HG03354 (cell line): ENCODE measurements around the gene NPSR1.

ENCODE experiments used
- ATAC-seq: cut with Tn5 transposase; IDR thresholded peaks from one replicate; pipeline ENCODE4 v1.9.1; 2021; ENCODE audit warnings: mild to moderate bottlenecking; ENCODE audit not compliant: unreplicated experiment, poor library complexity, severe bottlenecking

NPSR1 gene

DNA sequence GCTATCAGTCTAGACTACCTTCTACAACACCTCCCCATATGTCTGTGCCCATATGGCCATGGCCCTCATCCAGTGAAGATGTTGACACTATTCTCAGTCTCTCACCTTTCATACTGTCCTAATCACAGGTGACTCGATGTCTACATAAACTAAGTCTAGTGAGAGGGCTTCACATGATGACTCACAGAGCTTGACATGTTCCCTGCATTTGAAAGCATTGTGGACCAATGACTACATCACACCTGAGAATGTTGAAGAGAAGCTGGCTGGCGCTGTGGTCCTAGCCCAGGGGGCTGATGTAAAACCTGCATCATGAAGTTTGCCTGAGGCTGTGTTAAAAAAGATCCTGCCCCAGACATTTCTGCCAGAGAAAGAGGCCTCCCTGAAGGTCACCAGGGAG, 167.2 kb downstream of the NPSR1 start:
- no peak for ATAC-seq

DNA sequence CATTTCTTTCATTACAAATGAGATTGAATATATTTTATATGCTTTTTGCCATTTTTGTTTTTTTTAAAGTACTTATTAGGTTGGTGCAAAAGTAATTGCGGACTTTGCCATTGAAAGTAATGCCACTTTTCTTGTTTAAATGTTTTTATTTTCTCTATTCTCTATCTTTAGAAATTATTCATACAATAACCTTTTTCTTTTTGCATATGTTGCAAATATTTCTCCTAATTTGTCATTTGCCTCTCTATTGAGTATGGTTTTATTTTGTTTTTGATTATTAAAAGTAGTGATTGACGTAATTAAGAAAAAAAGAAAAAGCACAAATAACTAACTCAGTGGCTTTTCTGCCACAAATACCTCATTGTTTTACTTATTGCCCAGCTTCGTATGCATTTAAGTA, 172.4 kb downstream of the NPSR1 start:
- ATAC-seq: no peak

DNA sequence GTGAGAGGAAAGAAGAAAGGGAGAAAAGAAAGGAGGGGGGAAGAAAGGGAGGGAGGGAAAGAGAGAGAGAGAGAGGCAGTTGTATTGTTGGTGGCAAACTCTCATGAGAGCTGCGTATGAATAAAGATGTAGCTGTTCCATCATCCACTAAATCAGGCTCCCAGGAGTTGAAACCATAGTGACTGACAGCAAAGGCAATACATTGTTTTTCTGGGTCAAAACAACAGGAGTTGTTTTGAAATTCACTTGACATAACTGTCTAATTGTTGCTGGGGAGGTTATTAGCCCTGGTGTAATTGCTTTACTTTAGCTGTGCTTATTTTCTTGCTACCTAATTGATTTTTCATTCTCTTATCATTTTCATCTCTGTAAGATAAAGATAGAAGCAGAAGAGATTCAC, 173.4 kb downstream of the NPSR1 start:
- no peak for ATAC-seq

DNA sequence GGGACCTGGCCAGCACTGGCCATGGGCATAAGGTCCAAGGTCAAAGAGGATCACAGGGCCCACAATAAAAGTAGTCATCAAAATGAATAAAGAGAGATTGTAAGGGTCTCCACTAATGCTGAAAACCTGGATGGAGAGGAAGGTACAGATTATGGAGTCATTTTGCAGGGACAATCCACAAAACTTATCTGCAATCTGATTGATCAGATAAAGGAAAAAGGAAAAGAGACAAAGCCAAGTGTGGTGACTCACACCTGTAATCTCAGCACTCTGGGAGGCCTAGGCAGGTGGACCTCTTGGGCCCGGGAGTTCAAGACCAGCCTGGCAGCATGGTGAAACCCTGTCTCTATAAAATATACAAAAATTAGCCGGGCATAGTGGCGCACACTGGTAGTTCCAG, 174.0 kb downstream of the NPSR1 start:
- no peak for ATAC-seq

DNA sequence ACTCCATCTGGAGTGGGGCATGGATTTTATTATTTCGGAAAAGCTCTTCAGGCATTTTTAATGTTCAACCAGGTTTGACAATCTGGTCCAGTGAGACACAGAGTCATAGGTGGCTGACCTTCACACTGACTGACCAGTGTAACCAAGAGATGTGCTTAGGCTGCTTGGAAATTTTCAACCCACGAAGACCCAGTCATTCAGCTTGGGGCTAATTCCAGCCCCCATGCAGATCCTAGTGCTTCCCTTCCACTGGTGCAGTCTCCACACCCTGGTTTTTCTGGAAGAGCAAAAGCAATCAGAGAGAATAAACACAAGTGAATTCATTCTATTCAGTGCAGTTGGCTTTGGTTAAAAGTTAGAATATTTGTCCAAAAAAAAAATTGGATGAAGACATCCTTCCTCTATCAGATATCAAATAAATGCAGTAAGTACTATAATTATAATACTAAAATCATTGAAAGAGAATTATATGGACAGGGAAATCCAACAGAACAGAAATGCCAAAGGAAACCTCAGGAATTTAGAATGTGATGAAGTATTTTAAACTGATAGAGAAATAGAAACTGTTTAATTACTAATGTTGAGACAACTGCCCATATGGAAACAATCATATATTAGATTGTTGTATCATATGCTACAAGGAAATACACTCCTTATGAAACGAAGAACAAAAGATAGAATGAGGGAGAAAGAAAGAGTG, 178.0 kb downstream of the NPSR1 start:
- ATAC-seq: no peak

DNA sequence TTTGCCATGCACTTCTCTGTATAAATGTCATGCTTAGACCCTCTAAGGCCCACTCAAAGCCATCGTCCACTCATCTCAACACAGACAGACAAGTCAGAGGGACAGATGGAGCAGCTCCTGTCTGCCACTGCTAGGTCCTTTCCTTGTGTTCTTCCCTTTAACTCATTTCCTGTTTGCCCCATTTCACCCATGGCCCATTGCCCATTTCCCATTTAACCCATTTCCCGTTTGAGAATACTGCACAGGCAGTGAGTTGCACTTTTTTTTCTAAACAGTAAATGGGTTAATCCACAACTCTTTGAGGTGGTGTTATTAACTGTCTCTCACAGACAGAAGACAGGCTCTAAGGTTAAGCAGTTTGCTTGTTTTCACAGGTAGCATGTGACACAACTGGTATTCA, 179.3 kb downstream of the NPSR1 start:
- no peak for ATAC-seq

DNA sequence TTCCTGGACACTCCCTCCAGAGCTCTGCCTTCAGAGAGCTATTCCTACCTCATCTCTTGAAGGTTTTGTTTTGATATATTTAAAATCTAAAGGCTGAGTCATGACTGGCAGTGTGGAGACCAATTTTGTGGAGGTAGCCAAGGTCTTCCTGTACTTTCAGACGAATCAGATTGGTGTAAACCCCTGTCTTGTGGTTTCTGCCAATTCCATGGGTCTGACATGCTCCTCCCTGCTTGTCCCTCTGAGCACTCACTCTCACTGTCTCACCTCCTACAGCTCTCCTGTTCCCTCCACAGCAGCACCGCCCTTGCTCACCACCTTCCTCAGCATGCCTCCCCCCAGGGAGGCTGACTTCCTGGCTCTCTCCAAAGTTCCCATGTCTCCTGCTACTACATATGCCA, 179.8 kb downstream of the NPSR1 start:
- ATAC-seq: no peak

DNA sequence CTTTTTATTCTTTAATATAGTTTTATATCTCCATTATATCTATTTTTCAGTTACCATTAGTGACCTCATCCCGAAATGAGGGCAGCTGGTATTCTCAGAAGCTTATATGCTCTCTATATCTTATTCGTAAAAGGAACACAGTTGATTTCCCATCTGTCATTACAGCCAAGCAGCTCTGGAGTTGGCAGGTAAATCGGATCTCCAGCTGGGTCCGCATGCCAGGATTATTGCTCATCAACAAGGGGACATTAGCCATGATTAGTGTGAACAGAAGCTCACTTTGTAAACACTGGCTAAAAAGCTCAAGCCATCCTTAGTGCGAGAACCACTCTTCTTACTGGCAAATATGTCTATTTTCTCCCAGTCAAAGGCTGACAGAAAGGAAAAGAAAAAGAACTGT, 180.3 kb downstream of the NPSR1 start:
- ATAC-seq: no peak

DNA sequence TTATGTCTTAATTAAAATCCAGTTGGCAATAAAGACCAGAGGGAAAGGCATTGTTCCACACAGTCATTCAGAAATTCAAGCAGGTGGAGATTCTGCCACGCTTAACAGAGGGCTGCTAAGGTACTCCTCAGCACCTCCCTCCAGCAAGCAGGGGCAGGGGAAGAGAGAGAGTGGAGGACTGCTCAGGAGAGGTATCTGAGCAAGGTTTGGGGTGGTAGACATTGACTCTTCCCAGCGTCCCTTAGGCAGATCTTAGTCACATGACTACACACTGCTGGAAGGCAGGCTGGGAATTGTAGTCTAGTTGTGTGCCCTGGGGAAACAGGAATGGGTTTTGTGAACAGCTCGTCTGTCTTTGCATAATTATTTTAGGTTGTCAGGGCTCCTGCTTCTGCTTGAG, 181.6 kb downstream of the NPSR1 start:
- no peak for ATAC-seq

DNA sequence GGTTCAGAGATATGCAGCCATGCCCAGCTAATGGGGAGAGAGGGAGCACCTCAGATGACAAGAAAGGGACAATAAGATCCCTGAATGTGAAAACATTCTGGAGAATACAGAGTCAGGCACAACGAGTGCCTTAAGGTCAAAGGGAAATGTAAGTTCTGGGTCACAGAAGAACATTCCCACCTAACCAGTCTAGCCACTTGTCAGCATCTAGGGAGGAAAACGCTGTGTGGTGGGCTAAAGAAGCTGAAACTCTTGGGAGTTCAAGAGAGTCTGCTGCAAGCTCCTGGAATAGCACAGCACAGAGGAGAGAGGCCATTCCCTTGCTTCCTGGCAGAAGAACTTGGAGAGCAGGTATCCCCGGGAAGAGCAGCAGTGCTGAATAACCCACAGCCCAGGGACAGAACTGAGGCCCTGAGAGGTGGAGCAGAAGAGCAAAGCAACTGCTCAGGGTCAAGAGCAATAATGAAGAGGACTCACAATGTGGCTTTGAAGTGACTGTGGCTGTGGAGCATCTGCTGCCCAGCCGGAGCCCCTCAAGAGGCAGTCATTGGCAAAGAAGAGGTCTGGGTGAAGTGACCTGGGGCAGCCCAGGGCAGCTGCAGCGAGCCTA, 182.3 kb downstream of the NPSR1 start:
- ATAC-seq: no peak

DNA sequence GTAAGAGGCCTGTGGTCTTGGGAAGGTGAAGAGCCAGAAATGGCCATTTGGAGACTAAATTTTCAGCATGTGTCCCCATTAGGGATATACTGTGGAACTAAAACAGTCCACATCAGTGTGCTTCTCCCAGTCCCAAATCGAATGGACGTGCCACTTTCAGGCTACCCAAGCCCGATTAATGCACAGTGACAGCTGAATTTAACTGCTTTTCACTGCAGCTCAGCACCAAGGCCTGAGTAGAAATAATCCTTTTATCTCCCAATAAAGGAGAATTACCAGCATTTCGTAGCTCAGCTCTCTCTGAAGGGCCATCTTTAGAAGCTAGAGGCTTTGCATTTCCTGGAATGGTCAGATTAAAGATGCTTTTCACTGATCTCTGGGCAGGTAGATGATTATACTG, 183.3 kb downstream of the NPSR1 start:
- ATAC-seq: no peak

DNA sequence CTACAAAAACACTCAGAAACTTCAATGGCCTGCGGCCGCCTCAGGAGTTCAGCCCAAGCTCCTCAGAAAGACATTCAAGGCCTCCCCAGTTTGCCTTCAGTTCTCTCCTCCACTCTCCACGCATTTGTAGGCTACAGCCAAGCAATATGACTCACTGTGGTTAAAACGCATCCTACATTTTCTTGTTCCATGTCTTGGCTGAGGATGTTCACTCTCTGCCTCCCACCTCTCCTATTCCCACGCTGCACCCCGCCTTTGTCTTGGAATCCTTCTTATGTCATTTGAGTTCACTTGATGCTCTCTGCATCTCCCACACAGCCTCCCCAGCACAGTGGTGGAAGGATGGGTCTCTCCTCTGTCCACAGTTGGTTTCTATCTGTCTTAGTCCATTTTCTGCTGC, 184.8 kb downstream of the NPSR1 start:
- no peak for ATAC-seq

DNA sequence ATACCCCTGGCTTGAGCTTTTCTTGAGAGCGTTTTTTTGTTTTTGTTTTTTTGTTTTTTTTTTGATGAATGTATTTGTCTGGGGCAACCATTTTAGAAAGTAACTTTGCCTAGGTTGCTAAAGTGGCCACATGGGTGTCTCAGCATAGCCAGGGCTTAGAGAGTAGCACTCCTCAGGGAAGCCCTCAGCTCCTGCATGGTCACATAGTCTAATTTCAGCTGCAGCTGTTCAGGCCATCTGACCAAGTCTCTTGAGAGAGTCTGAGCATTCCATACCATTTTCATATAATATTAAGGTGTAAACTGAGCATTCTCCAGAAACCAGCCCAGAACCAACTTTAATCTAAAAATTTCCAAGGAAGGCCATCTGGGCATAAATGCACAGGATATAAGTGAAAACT, 186.4 kb downstream of the NPSR1 start:
- ATAC-seq: no peak

DNA sequence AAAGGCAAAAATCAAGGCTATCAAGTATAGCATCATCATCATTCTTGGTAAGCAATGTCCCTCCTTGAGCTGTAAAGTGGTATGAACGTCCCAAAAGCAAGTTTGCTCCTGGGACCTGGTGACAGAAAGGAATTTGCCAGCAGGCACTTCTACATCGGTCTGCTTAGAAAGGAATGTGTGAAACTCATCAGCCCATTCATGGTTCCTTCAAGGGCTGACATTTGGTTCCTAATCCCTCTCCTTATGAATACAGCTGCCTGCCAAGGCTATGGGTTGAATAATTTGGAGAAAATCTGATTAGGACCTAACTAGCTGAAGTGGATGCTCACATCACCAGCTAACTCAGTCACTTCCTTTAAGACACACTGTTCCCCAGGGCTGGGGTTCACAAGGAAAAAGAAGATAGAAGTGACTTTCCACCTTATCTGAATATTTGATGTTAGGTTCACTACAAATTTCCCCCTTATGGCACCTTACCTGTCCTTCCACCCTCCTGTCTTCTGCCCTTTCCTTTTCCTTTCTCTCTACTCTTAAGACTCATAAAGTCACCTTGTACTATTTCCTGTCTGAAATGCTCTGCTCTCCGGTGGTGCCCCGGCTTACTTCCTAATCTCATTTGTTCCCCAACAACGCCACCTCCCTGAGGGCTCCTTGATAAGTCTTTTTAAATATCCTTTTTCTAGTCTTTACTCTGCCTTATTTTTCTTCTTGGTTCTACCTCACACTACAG, 187.1 kb downstream of the NPSR1 start:
- no peak for ATAC-seq

DNA sequence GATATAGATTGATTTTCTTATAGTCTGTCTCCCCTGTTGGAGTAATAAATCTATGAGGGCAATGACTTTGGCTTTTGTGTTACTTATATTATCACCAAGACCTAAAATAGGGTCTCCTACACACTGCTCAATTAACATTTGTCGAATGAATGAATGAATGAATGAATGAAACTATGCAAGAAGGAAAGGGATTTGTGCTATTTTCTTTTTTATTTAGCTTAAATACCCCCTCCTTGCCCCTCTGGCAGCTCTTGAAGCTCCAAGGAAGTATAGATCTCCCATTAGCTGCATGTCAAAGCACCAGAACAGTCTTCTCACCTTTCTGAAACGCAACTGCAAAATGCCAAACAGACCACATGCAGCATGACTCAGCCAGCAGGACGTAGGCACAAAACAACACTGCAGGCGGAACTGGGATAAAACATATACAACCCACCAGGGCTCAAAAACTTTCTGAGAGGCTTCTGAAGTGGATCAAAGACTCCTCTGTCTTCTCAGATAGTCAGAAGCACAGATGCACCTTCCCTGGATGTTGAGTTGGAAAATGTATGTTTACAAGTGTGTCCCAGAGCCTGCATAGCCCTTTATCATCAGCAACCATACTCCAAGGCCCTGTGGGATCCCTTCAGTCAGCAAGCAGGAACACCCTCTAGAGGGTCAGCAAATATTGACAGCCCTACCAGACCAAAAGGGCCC, 187.8 kb downstream of the NPSR1 start:
- ATAC-seq: no peak

DNA sequence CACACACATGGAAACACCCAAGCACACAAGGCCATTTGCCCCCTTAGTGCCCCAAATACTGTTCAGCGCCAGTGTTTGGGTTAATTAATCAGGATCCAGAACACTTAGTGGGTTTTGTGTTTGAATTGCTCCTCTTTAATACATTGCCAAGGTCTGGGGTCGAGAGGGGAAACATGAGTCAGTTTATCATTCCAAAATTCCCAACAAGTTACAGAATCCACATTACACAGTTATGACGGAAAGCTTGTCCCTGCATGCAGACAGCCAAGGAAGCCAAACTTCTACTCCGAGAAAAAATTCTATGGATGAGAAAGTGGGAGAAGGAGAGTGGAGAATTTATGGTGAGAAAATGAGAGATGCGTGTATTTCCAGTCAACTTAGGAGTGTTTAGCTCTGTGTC, 189.0 kb downstream of the NPSR1 start:
- ATAC-seq: no peak

DNA sequence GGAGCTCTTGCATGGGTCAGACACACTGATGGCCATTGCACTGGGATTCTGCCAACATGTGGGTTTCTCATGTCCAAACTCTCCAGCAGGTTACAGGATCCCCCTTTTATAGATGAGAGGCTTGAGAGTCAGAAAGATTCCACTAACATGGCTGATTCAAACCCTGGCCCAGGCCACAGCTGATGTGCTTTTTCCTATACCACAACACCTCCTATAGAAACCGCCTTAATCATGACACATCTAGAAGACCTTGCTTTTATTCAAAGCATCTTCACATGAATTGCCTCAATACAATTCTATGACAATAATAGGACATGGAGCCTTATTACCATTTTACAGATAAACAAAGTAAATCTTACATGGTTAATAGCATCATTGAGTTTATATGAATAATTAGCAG, 190.7 kb downstream of the NPSR1 start:
- no peak for ATAC-seq

DNA sequence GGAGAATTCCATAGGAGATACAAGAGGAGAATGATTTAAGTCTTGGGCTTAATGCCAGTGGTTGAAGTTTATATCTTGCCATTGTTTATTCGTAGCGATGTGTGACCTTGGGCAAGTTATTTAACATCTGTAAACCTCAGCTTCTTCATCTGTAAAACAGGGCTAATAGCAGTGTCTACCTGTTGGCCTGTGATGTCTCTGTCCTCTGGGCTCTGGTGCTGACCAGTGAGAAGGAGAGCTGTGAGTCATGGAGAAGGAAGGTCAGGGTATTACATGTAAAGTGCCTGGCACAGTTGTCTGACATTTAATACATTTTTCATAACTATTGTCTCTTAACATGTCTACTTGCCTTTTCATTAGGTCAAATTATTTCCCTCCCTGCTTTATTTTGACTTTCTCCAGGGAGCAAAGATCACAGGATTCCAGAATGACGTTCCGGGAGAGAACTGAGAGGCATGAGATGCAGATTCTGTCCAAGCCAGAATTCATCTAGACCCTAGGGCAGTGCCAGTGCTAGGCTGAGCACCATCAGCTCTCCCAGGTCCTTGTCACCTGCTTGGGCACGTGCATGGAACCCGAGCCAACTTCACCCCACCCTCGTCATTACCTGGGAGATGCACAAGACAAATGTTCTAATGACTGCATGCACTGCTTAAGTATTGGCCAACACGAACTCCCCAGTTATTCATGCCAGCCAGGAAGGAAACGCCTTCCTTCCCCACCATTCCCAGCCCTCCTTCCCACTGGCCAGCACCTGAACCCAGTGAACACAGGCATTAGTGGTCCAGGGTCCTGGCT, 191.3 kb downstream of the NPSR1 start:
- ATAC-seq: no peak

DNA sequence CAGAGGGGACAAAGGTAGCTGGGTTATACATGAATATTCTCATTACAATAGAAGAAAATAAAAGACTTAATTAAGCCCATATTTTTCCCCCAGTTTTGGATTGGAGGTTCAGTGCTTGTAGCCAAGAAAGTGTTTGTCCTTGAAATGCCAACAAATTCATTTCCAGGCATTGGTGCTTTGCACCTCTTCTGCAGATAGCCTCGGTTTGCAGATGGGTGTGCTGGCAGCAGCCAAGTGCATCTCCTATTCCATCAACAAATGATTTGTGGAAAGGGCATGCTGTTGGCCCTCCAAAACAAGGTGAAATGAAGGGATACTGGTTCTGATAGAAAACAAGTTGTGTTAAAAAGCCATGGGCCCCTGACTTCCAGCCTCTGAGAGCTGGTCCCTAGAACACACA, 192.0 kb downstream of the NPSR1 start:
- no peak for ATAC-seq

DNA sequence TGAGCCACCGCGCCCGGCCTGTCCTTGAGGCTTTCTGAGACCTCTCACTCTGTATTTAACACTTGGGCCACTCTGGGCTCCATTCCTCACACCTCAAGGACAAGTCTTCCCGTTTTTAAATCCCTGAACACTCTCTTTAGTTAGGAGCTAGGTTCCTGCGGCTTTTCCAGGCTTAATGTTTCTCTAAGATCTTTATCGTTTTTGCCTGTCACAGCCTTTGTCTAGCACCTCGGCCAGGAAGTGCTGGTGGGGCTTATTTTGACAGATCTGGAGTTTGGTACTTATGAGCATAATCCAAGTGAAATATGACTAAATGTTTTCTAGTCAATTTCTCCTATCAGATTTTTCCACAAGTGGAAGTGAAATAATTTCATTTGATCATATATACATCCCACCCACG, 192.7 kb downstream of the NPSR1 start:
- no peak for ATAC-seq
